HG02588 (cell line): Measurements from ENCODE around the gene MRPL12.
A peak's percentile ranks its signal among the peaks of the same experiment; 100 is the strongest.

Experiments
- ATAC-seq: cut with Tn5 transposase; IDR thresholded peaks from one replicate; pipeline ENCODE4 v1.9.1; 2021; ENCODE audit warnings: mild to moderate bottlenecking, moderate library complexity; ENCODE audit not compliant: unreplicated experiment

MRPL12 gene

GRCh38 chr17:81700353-81701287 lies 2.5 kb upstream of the MRPL12 start:
- no peak for ATAC-seq

GRCh38 chr17:81701288-81702071 lies 1.7 kb upstream of the MRPL12 start:
- ATAC-seq = no peak

- ATAC-seq = peak; percentile 5
Measured at GRCh38 chr17:81703747-81704654, 834 bp downstream of the MRPL12 start.

GRCh38 chr17:81705518-81706231 lies 2.5 kb downstream of the MRPL12 start:
- no peak for ATAC-seq

GRCh38 chr17:81706232-81706611 lies 3.1 kb downstream of the MRPL12 start:
- ATAC-seq = no peak

GRCh38 chr17:81706757-81707624 lies 3.8 kb downstream of the MRPL12 start:
- ATAC-seq = no peak

- ATAC-seq = no peak
Measured at GRCh38 chr17:81707725-81708646, 4.8 kb downstream of the MRPL12 start.

GRCh38 chr17:81708739-81709185 lies 5.6 kb downstream of the MRPL12 start:
- ATAC-seq = no peak

- ATAC-seq = no peak
Measured at GRCh38 chr17:81710514-81711308, 7.5 kb downstream of the MRPL12 start.

- ATAC-seq = peak; percentile 56
Measured at GRCh38 chr17:81711814-81712467, 8.8 kb downstream of the MRPL12 start, which contains the start of gene SLC25A10. Gene SLC25A10 (plus strand): TSS chr17:81712284. CDS start chr17:81712427, 143 bp downstream.

GRCh38 chr17:81712468-81713003 lies 9.4 kb downstream of the MRPL12 start:
- ATAC-seq = no peak

GRCh38 chr17:81713004-81713555 lies 9.9 kb downstream of the MRPL12 start:
- ATAC-seq = no peak

GRCh38 chr17:81713556-81714411 lies 10.6 kb downstream of the MRPL12 start:
- no peak for ATAC-seq

GRCh38 chr17:81714412-81715106 lies 11.4 kb downstream of the MRPL12 start:
- no peak for ATAC-seq
